Stimulated activated CD8-positive, alpha-beta memory T cell treated with anti-CD3 and anti-CD28 coated beads, Interleukin-7, amount 100 ng/mL, for 24 hours (primary cell): Measurements from ENCODE around the gene JRKL.
"Not testable (repeated sequence)": the region's sequence is repeated elsewhere in the genome, so short reads cannot be mapped to it uniquely, and the experiment has no call there.

Experiments
- DNase-seq: peaks from one replicate; pipeline ENCODE4 v3.0.0-alpha.2; 2020; ENCODE audit warnings: low read depth

The JRKL gene

GRCh38 chr11:96394773-96395172 lies 5.0 kb downstream of the JRKL start:
- DNase-seq: no peak

- DNase-seq: no peak
Observed at GRCh38 chr11:96396637-96397036, 6.8 kb downstream of the JRKL start.

DNA sequence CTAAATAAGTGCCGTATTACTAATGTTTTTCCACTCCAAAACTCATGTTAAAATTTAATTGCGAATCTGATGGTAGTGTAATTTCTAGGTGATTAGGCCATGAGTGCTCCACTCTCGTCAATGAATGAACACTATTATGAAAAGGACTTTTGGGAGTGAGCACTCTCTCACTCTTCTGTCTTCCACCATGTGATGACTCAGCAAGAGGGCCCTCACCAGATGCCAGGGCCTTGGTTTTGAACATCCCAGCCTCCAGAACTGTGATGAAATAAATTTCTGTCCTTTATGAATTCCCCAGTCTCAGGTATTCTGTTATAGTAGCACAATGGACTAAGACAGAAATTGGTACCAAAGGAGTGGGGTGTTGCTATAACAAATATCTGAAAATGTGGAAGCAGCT lies 8.1 kb downstream of the JRKL start:
- no peak for DNase-seq

DNA sequence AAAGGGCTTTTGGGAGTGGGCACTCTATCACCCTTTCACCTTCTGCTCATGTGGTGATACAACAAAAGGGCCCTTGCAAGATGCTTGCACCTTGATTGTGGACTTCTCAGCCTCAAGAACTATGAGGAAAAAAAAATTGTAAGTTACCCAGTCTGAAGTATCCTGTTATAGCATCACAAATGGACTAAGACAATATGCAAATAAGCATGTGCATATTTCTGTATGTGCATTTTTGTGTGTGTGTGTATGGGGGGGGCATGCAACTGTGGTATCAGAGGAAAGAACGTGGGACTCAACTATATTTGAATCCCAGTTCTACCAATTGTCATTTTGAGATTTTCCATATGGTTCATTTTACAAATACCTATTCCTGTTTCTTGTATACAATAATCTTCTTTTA lies 10.9 kb downstream of the JRKL start:
- DNase-seq: no peak

GRCh38 chr11:96411412-96411811 lies 21.6 kb downstream of the JRKL start:
- DNase-seq: not testable (repeated sequence)

DNA sequence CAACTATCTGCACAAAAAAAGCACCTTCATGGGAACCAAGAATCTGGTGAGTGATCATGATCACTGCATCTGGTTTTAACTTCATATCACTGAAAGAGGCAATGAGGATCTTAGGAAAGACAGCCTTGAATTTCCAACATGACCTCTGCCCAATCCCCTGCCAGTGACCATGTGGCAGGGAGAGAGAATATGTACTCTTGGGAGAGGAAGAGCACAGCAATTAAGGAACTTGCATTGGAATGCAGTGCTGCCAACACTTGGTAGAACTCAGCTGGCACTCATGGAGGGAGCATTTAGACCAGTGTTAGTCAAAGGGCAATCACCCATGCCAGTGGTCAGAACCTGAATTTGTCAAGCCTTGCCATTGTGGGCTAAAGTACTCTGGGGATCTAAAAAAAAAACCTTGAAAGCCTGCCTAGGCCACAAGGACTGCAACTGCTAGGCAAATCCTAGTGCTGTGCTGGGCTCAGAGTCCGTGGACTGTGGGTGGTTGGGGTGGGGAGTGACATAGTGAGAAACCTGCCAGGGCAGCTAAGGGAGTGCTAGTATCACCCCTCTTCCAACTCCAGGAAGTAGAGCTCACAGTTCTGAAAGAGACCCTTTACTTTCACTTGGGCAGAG lies 23.1 kb downstream of the JRKL start:
- DNase-seq: no peak

GRCh38 chr11:96413408-96413807 lies 23.6 kb downstream of the JRKL start:
- DNase-seq: no peak

GRCh38 chr11:96424693-96425092 lies 34.9 kb downstream of the JRKL start:
- DNase-seq: no peak

GRCh38 chr11:96430668-96431067 lies 40.9 kb downstream of the JRKL start:
- no peak for DNase-seq

DNA sequence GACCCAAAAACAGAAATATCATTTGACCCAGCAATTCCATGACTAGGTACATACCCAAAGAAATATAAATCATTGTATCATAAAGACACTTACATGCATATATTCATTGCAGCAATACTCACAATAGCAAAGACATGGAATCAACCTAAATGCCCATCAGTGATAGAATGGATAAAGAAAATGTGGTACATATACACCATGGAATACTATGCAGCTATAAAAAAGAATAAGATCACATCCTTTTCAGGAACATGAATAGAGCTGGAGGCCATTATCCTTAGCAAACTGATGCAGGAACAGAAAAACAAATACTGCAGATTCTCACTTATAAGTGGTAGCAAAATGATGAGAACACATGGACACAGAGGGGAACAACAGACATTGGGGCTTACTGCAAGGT lies 42.8 kb downstream of the JRKL start:
- not testable (repeated sequence) for DNase-seq
